ENCODE data around the gene HOXC4.

GRCh38 chr12:54015018-54015931, 38.4 kb upstream of the HOXC4 start:
- TF ChIP-seq CTCF (IDR thresholded peaks at IDR 0.05; ENCODE audit: insufficient read depth, low read depth, low read length) (no peak), EZH2 (IDR thresholded peaks at IDR 0.05; ENCODE audit: insufficient read depth, low read length) (peak; percentile 54)
